IgD-negative memory B cell (primary cell): ENCODE measurements around the gene RAB8B. TPM values are rescaled to one million over a fixed set of nuclear protein-coding genes. Genes with fewer than 3 reads are reported as not detected.
"Not testable (repeated sequence)": the region's sequence is repeated elsewhere in the genome, so short reads cannot be mapped to it uniquely, and the experiment has no call there.

Source experiments
- H3K27ac Mint-ChIP-seq, 3 donors: one replicate each; pipeline ENCODE4 v1.8.0; 2020 to 2022; ENCODE audit warnings: mild to moderate bottlenecking in 3 of 3, mixed read lengths in 3 of 3, moderate library complexity in 1 of 3
- H3K27me3 Mint-ChIP-seq: one replicate; pipeline ENCODE4 v1.8.0; 2021; ENCODE audit warnings: mixed read lengths
- H3K36me3 Mint-ChIP-seq: one replicate; pipeline ENCODE4 v1.8.0; 2020; ENCODE audit warnings: mild to moderate bottlenecking, mixed read lengths
- H3K4me1 Mint-ChIP-seq, 3 donors: one replicate each; pipeline ENCODE4 v1.8.0; 2020 to 2022; ENCODE audit warnings: mixed read lengths in 3 of 3, mild to moderate bottlenecking in 1 of 3
- H3K4me3 Mint-ChIP-seq, 4 donors: one replicate each; pipeline ENCODE4 v1.8.0; 2020 to 2022; ENCODE audit warnings: mild to moderate bottlenecking in 4 of 4, mixed read lengths in 4 of 4, moderate library complexity in 3 of 4
- H3K9me3 Mint-ChIP-seq, 3 donors: one replicate each; pipeline ENCODE4 v1.8.0; 2020 to 2021; ENCODE audit warnings: mixed read lengths in 3 of 3, mild to moderate bottlenecking in 1 of 3
- polyA plus RNA-seq: library from polyadenylated mRNA; unstranded; fragments of 300-500 nt; fragmentation: Illumina TruSeq; gene quantifications from one replicate; pipeline ENCODE4 v1.2.3, GENCODE V29; 2021

RAB8B gene
- polyA plus RNA-seq, 1 donor from 2014 or later = 57.6 TPM

DNA sequence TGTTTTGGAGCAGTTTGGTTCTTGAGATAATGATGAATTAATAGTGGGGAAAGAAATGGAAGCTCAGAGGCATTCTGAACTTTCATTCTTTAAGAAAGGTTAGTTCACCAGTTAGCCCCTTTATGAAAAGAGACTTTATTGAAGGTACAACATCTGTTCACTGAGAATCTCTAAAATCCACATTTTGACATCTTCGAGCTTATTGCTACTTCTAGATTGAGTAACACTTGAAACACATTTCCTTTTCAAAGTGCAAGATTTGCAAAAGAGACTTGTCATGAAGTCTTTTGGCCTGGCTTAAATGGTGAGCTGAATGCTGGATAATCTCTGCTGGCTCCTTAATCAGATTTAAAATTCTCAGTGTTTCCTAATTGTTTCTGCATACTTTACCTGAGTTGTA is 42.3 kb downstream of the RAB8B start:
- peak overlapping the region in 1 of 4 donors; percentile 5 for H3K4me3 Mint-ChIP-seq

DNA sequence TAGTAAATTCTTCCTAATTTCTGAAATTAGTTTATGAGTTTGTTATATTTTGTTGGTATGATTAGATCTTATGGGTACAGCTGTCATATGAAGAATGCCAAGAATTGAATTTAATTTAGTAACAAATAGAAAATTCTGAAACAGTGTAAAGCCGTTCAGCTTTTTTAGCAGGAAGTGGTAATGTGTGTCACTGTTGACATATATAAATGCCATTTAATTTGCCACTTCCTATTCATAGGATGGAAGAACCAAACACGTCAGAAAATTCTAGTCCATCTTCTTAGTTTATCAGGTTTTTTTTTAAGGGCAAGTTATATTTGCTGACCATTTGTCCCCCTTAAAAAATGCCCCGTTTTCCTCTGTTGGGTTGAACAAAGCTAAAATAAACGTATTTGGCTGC is 43.0 kb downstream of the RAB8B start:
- Mint-ChIP-seq H3K36me3 (peaks cover 14% of the 10 kb centered on the region), H3K4me3 (peak overlapping the region in 1 of 4 donors; percentile 39), H3K4me1 (peaks cover 46 to 53% (median 48%) of the 10 kb centered on the region in 3 donors), H3K27me3 (no peaks in the 10 kb centered on the region), H3K9me3 (peaks cover 0 to 3% (median 0%) of the 10 kb centered on the region in 3 donors), H3K27ac (peak overlapping the region in 1 of 3 donors; percentile 7)

More for the DNA sequence above, 42.3 kb downstream of the RAB8B start:
- Mint-ChIP-seq H3K36me3 (peaks cover 9% of the 10 kb centered on the region), H3K4me1 (peaks cover 42 to 46% (median 45%) of the 10 kb centered on the region in 3 donors), H3K27me3 (no peaks in the 10 kb centered on the region), H3K9me3 (no peaks in the 10 kb centered on the region), H3K27ac (peak overlapping the region in 2 of 3 donors; percentile 40 to 55)

DNA sequence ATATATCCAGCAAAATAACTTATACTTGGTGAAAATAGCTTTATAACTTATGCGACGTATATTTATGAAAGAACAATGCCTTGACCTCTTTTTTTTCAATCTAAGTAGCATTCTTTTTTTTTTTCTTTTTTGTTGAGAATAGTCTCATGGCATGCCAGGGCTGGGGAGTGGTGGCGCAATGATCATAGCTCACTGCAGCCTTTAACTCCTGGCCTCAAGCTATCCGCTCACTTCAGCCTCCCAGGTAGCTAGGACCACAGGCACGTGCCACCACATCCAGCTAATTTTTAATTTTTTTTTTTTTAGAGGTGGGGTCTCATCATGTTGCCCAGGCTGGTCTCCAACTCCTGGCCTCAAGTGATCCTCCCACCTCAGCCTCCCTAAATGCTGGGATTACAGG is 43.5 kb downstream of the RAB8B start:
- peak overlapping the region in 1 of 3 donors; percentile 7 for H3K27ac Mint-ChIP-seq
- H3K4me1 Mint-ChIP-seq = peaks cover 49 to 55% (median 51%) of the 10 kb centered on the region in 3 donors
- peaks cover 14% of the 10 kb centered on the region for H3K36me3 Mint-ChIP-seq
- H3K4me3 Mint-ChIP-seq = peak overlapping the region in 1 of 4 donors; percentile 74
- peaks cover 0 to 3% (median 0%) of the 10 kb centered on the region in 3 donors for H3K9me3 Mint-ChIP-seq
- no peaks in the 10 kb centered on the region for H3K27me3 Mint-ChIP-seq

DNA sequence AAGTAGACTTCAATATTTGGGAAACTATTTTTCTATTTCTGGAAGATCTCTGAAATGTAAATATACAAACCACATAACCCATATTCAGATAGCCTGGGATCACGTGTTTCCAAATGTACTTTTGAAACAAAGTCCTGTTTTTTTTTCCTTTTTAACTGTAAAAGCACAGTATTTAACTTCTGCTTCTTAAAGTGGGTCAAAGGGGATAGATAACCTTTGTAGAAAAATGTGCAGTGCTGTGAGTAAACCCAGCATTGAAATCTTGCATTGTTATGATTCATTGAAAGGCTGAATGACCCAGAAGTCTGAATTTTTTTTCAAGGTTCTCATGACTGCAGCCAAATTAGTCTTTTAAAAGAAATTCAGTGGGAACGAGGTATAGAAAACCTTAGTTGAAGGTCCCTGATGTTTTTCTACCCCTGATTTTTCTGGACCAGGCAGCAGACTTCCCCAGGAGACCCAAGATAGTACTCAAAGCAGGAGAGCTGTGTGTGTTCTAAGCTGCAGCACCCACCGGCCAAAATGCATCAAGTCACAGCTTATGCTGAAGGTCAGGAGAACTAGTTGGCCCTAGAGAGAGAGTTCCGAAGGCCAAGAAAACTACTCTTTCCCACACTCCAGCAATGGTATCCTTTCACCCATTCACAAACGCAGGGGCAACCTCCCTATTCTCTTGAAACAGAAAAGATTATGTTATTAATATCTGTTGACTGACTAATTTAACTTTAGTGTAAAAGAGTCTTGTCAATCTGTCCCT is 44.4 kb downstream of the RAB8B start:
- Mint-ChIP-seq H3K4me1 (peaks cover 48 to 56% (median 50%) of the 10 kb centered on the region in 3 donors), H3K27me3 (no peaks in the 10 kb centered on the region), H3K4me3 (peak overlapping the region in 2 of 4 donors; percentile 17 to 56), H3K27ac (no peak overlapping the region), H3K36me3 (peaks cover 14% of the 10 kb centered on the region), H3K9me3 (peaks cover 0 to 3% (median 0%) of the 10 kb centered on the region in 3 donors)

DNA sequence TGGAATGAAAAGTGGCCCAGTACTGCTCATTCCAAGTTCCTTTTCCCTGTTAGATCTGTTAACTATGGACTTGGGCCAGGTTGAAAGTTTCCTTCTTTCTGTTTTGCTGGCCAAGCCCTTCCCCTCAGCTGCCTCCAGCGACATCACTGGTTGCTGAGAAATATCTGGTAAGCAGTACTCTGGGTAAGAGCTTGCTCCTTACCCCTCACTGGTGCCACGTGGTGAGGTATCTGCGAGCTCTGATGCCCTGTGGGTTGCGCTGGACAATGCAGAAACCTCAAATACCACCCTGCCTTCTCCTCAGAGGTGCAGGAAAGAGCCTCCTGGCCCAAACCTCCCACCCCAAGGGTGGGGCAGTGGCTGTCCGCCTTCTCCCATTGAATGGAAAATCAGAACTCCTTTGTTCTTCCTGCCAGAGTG is 45.1 kb downstream of the RAB8B start:
- Mint-ChIP-seq H3K27me3 (no peaks in the 10 kb centered on the region), H3K27ac (peak overlapping the region in 2 of 3 donors; percentile 66 to 88), H3K9me3 (peaks cover 0 to 3% (median 0%) of the 10 kb centered on the region in 3 donors), H3K4me3 (peak overlapping the region in 2 of 4 donors; percentile 24 to 56), H3K36me3 (peaks cover 14% of the 10 kb centered on the region), H3K4me1 (peaks cover 48 to 58% (median 50%) of the 10 kb centered on the region in 3 donors)

DNA sequence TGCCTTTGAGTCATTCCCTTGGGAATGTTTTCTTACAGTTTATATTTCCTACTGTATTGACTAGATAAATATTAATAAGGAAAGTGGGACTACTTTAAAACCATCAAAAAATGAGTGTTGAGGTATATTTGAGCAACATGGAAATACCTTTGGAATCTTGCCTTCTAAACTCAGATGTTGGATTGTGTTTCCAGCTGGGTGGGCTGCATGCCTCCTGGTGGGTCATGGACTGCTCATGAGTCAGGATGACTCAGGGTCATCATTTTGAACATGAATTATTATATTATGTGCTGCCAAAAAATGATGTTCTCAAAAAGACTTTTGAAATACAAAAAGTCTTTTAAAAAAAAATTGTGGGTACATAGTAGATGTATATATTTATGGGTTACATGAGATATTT is 46.9 kb downstream of the RAB8B start:
- Mint-ChIP-seq H3K4me1 (peaks cover 49 to 62% (median 50%) of the 10 kb centered on the region in 3 donors), H3K27me3 (no peaks in the 10 kb centered on the region), H3K4me3 (no peak overlapping the region), H3K27ac (no peak overlapping the region), H3K36me3 (peaks cover 14% of the 10 kb centered on the region), H3K9me3 (peaks cover 0 to 3% (median 0%) of the 10 kb centered on the region in 3 donors)

DNA sequence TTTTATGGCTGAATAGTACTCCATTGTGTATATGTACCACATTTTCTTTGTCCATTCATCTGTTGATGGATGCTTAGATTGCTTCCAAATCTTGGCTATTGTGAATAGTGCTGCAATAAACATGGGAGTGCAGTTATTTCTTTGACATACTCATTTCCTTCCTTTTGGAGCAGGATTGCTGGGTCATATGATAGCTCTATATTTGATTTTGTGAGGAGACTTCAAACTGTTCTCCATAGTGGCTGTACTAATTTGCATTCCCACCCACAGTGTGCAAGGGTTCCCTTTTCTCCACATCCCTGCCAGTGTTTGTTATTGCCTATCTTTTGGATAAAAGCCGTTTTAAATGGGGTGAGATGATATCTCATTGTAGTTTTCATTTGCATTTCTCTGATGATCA is 47.7 kb downstream of the RAB8B start:
- peaks cover 14% of the 10 kb centered on the region for H3K36me3 Mint-ChIP-seq

DNA sequence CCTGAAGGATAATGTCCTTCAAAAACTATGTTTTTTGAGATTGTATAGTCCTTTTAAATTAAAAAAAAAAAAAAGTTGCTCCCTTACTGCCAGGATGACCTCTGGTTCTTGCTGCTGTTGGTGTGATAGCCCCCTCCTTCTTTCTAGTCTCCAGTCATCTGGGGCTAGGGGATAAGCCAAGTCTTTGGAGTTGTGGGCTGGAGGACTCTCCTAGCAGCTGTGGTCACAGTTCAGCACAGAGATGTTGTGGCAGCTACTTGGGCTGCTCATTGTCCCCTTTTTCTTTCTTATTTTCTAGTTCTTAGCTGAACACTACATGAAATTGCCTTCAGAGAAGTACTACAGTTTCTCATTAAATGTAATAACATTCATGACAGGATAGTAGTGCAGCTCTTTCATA is 48.8 kb downstream of the RAB8B start:
- Mint-ChIP-seq H3K27me3 (no peaks in the 10 kb centered on the region), H3K9me3 (peaks cover 0 to 5% (median 0%) of the 10 kb centered on the region in 3 donors), H3K36me3 (peaks cover 18% of the 10 kb centered on the region), H3K27ac (peak overlapping the region in 1 of 3 donors; percentile 5), H3K4me3 (no peak overlapping the region), H3K4me1 (peaks cover 38 to 50% (median 42%) of the 10 kb centered on the region in 3 donors)

More for the DNA sequence above, 47.7 kb downstream of the RAB8B start:
- H3K27me3 Mint-ChIP-seq, H3K27ac Mint-ChIP-seq, H3K9me3 Mint-ChIP-seq, H3K4me3 Mint-ChIP-seq: not testable (repeated sequence)
- H3K4me1 Mint-ChIP-seq = peaks cover 43 to 55% (median 43%) of the 10 kb centered on the region in 3 donors

DNA sequence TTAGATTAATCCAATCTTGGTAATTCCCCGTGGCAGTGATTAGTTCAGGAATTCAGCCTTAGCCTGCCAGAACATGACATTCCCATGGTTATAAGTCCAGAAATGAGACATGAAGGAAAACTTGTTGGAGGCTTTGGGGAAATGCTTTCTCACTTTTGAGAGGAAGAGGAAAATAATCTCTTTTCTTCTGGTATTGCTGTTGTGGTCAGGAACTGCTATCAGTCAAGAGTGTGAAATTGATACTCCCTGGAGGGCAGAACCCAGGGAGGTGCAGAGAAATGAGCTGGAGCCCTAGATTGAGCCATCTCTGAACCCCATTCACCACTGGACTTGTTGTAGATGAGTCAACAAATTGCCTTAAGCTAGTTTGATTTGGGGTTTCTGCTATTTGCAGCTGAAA is 49.4 kb downstream of the RAB8B start:
- H3K36me3 Mint-ChIP-seq = peaks cover 18% of the 10 kb centered on the region
- H3K27me3 Mint-ChIP-seq = no peaks in the 10 kb centered on the region
- H3K27ac Mint-ChIP-seq = peak overlapping the region in 1 of 3 donors; percentile 50
- peaks cover 32 to 49% (median 42%) of the 10 kb centered on the region in 3 donors for H3K4me1 Mint-ChIP-seq
- no peak overlapping the region for H3K4me3 Mint-ChIP-seq
- peaks cover 0 to 7% (median 0%) of the 10 kb centered on the region in 3 donors for H3K9me3 Mint-ChIP-seq

DNA sequence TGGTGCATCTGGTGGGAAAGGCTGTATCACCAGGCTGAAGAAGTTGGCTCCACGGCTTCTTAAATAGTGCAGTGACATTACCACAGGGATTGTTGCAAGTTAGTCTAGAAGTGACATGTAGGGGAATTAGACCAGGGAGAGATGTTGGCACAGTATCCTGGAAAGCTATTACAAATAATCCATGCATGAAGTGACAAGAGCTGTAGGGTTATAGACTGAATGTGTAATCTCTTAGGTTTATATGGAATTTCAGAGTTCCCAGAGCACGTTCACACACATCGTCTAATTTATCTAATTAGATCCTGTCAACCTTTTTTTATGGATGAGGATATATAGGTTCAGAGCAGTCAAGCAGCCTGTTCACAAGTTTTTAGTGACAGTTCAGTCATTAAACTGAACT is 50.7 kb downstream of the RAB8B start:
- Mint-ChIP-seq H3K27ac (no peak overlapping the region), H3K36me3 (peaks cover 13% of the 10 kb centered on the region), H3K4me3 (no peak overlapping the region), H3K27me3 (no peaks in the 10 kb centered on the region), H3K4me1 (peaks cover 27 to 40% (median 34%) of the 10 kb centered on the region in 3 donors), H3K9me3 (peaks cover 0 to 7% (median 0%) of the 10 kb centered on the region in 3 donors)

DNA sequence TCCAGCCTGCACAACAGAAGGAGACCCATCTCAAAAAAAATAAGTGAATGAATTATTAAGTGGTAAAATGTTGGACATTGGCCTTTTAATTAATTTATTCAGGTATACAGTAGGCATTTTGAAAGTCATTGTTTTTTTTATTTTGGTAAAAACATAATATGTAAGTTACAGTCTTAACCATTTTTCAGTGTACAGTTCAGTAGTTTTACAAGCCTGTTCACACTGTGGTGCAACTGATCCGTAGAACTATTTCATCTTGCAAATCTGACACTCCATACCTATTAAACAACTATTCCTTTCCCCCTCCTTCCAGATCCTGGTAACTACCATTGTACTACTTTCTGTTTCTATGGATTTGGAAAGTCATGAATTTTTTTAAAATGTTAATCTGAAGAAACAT is 51.9 kb downstream of the RAB8B start:
- Mint-ChIP-seq H3K4me3 (no peak overlapping the region), H3K27ac (peak overlapping the region in 1 of 3 donors; percentile 23), H3K4me1 (peaks cover 23 to 36% (median 30%) of the 10 kb centered on the region in 3 donors), H3K36me3 (peaks cover 11% of the 10 kb centered on the region), H3K9me3 (peaks cover 0 to 7% (median 0%) of the 10 kb centered on the region in 3 donors), H3K27me3 (no peaks in the 10 kb centered on the region)

DNA sequence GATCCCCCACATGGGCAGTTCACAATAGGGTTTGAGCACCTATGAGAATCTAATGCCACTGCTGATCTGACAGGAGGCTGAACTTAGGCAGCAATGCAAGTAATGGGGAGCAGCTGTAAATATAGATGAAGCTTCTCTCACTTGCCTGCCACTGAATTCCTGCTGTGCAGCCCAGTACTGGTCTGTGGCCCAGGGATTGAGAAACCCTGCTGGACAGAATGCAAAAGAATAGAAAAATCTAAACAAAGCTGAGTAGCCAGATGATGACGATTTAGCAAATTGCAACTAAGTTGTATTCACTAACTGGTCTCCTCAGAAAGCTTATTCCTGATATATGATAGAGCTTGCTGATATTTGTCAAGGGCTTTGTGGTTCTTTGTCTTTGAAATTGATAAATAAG is 53.7 kb downstream of the RAB8B start:
- Mint-ChIP-seq H3K27me3 (no peaks in the 10 kb centered on the region), H3K36me3 (peaks cover 6% of the 10 kb centered on the region), H3K4me1 (peaks cover 20 to 24% (median 20%) of the 10 kb centered on the region in 3 donors), H3K9me3 (peaks cover 0 to 4% (median 0%) of the 10 kb centered on the region in 3 donors), H3K4me3 (no peak overlapping the region), H3K27ac (no peak overlapping the region)

DNA sequence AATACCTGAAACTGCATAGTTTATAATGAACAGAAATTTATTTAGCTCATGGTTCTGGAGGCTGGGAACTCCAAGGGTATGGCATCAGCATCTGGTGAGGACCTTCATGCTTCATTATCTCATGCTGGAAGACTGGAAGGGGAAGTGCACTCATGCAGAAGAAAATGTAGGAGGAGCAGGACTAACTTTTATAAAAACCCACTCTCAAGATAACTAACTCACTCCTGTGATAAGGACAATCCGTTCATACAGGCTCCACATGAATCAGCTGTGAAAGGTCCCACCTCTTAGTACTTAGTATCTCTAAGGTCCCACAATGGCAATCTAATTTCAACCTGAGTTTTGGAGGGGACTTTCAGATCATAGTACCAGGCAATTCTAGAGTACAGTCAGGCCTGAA is 54.4 kb downstream of the RAB8B start:
- Mint-ChIP-seq H3K9me3 (peaks cover 0 to 4% (median 0%) of the 10 kb centered on the region in 3 donors), H3K4me3 (no peak overlapping the region), H3K4me1 (peaks cover 16 to 22% (median 20%) of the 10 kb centered on the region in 3 donors), H3K27ac (no peak overlapping the region), H3K36me3 (peaks cover 6% of the 10 kb centered on the region), H3K27me3 (no peaks in the 10 kb centered on the region)

DNA sequence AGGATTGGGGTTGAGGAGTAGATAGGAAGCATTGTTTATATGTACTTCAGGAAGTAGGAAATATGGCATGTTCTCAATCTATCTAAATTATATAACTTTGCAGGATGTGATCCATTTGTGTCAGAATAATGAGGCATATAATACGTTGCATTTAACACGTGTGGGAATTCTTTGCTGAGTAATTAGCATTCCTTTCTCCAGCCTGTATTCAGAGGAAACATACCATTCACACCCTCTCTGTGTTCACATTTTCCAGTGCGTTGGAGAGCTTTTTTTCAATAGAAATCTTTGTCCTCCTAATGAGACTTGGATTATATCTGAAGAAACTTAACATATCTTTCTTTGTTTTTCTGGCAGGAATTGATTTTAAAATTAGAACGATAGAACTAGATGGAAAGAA is 55.0 kb downstream of the RAB8B start:
- no peak overlapping the region for H3K4me3 Mint-ChIP-seq
- peak overlapping the region in 1 of 3 donors; percentile 18 for H3K27ac Mint-ChIP-seq
- peaks cover 6% of the 10 kb centered on the region for H3K36me3 Mint-ChIP-seq
- peaks cover 0 to 4% (median 0%) of the 10 kb centered on the region in 3 donors for H3K9me3 Mint-ChIP-seq
- H3K27me3 Mint-ChIP-seq = no peaks in the 10 kb centered on the region
- peaks cover 15 to 23% (median 17%) of the 10 kb centered on the region in 3 donors for H3K4me1 Mint-ChIP-seq

DNA sequence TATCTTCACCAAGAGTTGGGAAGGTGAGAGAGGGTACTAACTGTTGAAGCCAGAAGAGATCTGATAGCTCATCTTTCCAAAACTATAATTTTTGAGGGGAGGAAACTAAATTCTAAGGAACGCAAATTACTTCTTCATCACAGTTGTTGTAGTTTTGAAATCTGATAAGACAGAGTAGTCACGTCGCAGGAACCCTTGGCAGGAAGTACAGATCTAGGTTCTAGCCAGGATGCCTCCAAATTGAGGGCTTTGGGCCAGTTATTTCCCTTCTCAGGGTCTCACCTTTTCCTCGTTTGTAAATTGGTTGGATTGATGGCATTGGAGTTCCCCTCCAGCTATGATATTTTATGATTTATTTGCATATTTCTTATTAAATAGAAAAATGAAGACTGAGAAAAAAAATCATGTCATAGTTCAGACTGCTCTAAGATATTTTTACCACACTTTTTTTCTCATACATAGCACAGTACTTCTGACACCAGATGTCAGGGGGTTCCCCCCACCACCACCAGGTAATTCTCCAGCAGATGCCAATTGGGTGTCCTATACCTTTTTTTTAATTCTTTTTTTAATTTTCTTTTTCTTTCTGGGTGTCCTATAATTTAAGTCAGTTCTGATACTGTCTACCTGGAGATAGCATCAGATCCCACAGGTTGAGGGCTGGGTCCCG is 55.7 kb downstream of the RAB8B start:
- peaks cover 6% of the 10 kb centered on the region for H3K36me3 Mint-ChIP-seq
- H3K27me3 Mint-ChIP-seq = no peaks in the 10 kb centered on the region
- peaks cover 10 to 18% (median 13%) of the 10 kb centered on the region in 3 donors for H3K4me1 Mint-ChIP-seq
- H3K27ac Mint-ChIP-seq = no peak overlapping the region
- peaks cover 0 to 4% (median 0%) of the 10 kb centered on the region in 3 donors for H3K9me3 Mint-ChIP-seq
- H3K4me3 Mint-ChIP-seq = no peak overlapping the region
